RPMI7951 (cell line): ENCODE data around the gene C11orf98. TPM values are rescaled to one million over a fixed set of nuclear protein-coding genes. Genes with fewer than 3 reads are reported as not detected.
A peak's percentile ranks its signal among the peaks of the same experiment; 100 is the strongest.
"Not testable (repeated sequence)": the region's sequence is repeated elsewhere in the genome, so short reads cannot be mapped to it uniquely, and the experiment has no call there.

ENCODE experiments used
- DNase-seq: peaks from one replicate; pipeline ENCODE4 v3.0.0-alpha.2; 2012; ENCODE audit warnings: low read depth
- total RNA-seq: library from RNA; depleted of rRNA; stranded (reverse); fragments of >200 nt; shearing (Covaris generic); gene quantifications from 2 replicates; pipeline ENCODE4 v1.2.3, GENCODE V29; 2014

C11orf98 gene
- total RNA-seq, 1 experiment from 2014 or later, result 69.0 TPM

DNA sequence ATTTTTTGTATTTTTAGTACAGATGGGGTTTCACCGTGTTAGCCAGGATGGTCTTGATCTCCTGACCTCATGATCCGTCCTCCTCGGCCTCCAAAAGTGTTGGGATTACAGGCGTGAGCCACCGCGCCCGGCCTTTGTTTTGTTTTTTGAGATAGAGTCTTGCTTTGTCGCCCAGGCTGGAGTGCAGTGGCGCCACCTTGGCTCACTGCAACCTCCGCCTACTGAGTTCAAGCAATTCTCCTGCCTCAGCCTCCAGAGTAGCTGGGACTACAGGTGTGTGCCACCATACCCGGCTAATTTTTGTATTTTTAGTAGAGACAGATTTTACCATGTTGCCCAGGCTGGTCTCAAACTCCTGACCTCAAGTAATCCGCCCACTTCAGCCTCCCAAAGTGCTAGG is 14.7 kb downstream of the C11orf98 start:
- not testable (repeated sequence) for DNase-seq

DNA sequence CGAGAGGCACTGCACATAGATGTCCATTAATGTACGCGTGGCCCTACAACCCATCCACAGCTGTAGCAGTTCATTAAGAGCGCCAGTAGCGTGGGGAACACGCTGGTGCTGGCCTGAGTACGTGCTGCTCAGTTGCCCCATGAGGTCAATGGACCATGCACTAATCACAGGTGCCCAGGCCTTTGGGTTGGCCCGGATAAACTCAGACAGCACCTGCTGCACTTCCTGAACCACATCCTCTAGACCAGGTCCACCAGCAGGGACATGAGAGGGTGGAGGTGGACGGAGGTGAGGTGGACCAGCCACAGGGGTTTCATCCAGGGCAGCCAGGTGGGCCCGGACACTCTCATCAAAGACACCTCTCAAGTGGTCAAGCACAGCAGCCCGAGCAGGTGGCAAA is 15.5 kb downstream of the C11orf98 start:
- DNase-seq, result no peak

DNA sequence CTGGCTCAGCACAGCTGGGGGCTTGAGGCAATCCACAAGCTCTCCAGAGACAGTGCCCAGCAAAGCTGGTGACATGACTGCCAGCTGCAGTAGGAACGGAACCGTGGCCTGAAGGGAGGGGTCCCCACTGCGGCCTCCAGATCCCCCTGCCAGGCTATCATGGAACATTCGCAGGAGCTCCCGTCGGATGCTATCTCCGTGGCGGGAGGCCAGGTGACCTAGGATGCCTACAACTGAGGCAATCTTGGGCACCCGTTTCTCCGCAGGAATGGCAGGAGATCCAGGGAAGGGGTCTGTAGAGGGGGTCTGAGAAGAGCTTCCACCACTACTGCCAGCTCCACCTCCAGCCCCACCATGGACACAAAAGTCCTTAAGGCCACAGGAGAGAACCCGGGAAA is 16.0 kb downstream of the C11orf98 start:
- DNase-seq, result no peak

DNA sequence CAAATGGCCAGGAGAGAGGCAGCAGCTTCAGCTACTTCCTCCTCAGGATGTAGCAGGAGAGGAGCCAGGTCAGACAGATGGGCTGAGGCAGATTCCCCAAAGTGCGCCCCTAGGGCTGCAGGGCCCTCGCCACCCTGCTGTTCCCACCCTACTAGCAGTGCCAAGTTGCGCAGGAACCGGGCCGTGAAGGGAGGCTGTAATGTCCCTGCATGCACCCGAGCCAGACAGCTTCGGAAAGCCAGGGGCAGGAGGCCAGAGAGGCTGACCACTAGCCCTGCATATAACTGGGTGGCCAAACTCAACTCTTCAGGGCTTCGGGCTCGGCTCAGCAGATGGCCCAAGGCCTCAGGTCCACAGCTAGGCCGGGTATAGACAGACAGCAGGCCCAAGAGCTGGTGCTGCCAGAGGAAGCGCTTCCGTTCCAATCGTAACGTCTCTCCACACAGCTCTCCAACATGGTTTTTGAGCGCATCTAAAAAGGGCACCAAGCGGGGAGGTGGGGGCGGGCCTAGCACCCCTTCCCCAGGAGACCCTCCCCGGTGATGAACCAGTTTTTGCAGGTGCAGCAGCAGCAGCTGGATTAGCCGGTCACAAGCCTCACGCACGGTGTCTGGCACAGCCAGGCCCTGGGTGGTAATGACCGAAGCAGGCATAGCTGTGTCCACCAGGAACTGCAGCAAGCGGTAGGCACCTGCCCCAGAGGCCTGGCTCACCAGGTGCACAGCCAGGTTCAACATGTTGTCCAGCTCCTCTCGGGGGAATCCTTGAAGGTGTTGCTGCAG is 16.6 kb downstream of the C11orf98 start:
- no peak for DNase-seq

DNA sequence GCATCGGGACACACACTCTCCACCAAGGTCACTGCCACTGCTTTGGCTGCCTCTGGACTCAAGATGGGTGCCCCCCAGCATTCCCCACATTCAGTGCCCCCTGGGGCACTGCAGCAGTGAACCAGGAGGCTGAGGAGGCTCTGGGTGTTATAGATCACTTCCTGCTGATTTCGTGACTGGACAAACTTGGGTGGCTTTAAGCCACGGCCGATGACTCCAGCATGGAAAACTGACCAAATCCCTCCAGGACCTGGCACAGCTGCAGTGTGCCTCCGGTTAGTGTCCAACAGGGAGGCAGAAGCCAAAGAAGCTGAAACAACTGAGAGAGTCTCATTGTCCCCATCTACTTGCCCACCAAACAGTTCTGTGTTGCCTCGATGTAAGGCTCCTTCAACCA is 17.4 kb downstream of the C11orf98 start:
- DNase-seq, result peak; percentile 21

DNA sequence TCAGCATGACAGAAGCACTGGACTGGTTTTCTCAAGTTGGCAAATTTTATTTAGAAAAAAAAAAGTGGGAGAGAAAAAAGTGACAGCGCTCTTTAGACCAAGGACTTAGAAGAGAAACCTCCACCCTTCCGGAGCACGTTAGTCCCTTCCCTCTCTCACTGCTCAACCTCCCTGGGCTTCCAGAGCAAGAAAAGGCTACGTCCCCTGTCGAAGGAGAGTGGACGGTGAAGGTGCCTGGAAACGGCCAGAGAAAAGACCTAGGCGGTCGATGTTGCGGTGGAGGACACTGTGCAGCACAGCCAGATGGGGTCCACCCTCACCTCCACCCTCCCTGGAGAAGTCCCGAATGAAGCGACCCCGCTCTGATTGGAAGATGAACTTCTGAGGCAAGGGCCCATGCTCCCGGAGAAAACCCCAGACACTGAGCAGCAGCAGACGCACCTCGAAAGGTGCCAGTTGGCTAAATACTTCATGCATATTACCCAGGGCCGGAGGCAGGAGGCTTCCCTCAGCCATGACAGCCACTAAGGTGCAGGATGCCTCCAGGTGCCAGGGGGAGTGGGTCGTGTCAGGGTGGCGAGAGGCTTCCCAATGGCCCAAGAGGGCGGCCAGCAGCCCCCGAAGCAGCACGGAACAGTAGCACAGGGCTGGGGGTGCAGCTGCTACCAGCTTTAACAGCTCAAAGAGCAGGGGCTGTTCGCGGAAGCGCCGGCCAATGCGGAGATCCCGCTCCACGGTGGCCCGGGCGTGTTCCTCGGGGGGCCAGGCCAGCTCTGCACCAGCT is 18.0 kb downstream of the C11orf98 start:
- no peak for DNase-seq

DNA sequence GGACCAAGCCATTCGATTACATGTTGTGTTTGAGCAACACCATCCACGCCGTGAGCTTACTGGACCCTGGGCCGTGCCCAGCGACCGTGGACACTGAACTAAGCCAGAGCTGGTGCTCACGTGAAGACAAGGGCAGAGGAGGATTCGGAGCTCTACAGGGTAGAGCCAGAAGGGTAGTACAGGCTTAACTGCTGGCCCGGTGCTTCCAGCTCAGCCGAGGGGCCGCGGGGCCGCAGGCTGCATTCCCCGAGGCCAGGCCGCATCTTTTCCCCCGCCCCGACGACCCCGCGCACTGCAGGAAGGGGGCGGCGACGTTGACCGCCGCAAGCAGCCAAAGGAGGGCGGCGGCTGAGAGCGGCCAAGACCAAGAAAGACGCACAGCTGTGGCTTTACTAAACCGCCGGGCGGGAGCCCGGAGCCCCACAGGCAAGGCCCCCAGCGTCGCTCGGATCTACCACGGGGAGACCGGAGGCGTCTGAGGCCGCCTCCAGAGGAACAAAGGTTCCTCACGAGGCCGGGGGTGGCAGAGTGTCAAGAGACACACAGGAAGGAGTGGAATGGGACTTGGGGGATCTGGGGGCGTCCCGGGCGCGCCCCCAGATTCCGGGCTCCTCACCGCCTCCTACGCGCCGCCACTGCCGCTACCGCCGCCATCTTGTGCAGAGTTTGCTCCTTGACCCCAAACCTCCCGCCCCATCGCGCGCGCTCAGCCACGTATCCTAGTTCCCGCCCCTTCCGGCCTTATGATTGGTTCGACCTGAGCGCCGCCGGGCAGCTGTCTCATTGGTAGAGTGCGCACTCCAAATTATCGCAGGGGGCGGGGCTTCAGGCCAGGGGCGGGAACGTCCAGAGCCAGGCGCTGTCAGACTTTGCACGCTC is 18.8 kb downstream of the C11orf98 start, which contains the start of gene GANAB:
GANAB (minus strand) TSS at position 668 of the 879 bp plus-strand sequence; CDS start at position 654, 14 bp downstream.
- peak; percentile 97 for DNase-seq

DNA sequence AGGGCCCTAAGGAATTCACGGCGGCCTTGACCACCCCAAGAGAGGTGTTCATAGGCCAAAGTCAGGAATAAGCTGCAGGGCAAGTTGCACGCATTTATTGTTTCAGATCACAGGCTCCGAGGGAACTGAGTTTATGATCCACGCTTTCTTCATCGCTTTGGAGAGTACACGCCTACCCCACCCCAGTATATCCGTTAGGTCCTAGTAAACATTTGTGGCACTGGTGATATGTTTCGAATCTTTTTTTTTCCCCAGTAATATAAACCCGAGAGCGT is 19.4 kb downstream of the C11orf98 start:
- DNase-seq, result no peak

DNA sequence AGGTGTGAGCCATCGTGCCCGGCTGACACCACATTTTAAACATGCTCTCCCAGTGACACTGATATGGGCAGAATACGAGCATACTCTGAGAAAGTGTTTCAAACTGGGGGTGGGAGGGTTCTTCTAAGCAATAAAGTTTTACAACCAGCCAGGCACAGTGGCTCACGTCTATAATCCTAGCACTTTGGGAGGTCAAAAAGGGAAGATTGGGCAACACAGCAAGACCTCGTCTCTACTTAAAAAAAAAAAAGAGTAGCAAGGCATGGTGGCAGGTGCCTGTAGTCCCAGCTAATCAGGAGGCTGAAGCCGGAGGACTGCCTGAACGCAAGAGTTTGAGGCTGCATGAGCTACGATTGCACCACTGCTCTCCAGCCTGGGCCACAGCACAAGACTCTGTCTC is 20.8 kb downstream of the C11orf98 start:
- no peak for DNase-seq

DNA sequence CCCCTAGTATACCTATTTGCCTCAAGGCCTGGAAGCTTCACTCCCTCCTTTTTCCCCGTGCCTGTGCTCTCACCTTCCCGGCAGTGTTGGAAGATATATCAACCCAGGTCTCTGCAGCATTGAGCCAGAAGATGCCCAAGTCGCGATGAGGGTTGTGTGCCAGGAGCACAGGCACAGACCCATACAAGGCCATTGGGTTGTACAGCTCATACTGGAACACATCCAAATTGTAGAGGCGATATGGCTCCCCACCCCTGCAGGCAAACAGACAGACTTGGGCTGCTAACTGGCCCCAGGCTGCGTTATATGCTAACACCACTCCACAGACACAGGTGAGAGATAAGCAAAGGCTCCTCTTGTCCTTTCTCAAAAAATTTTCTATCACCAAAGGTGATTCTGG is 32.5 kb downstream of the C11orf98 start:
- no peak for DNase-seq

DNA sequence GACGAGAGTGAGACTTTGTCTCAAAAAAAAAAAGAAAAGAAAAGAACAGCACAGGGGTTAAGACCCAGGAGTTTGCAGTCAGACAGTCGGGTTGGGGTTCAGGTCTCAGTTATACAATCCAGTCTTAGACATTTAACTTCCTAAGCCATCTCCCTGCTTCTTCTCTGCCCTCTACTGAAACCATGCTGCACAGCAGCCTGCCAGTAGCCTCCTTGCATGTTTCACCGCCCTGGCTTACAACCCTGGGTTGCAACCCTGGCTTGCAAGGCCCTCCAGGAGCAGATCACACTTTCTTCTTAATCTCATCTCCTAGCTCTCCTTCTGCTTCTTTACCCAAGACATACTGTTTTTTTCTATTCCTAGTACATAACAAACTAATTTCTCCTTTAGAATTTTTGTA is 37.3 kb downstream of the C11orf98 start:
- no peak for DNase-seq

DNA sequence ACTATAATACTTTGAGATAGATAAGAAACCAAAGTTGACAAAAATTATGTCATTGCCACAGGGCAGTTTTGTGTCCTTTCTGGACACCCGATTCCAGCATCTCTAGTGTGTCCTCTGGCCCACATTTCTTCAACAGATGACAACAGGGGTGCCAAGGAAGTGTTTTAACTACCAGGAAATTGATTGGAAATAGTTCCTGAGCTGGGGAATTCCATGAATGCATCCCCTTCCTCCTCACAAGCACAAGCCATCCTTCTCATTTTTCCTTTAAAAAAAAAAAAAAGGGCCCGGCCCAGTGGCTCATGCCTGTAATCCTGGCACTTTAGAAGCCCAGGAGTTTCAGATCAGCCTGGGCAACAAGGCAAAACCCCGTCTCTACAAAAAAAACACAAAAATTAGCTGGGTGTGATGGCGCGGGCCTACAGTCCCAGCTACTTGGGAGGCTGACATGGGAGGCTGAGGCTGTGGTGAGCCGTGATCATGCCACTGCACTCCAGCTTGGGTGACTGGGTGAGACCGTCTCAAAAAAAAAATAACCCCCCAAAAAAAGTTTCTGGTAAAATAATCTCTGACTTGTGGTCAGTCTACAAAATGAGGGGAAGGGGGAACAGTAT is 42.4 kb downstream of the C11orf98 start:
- no peak for DNase-seq

DNA sequence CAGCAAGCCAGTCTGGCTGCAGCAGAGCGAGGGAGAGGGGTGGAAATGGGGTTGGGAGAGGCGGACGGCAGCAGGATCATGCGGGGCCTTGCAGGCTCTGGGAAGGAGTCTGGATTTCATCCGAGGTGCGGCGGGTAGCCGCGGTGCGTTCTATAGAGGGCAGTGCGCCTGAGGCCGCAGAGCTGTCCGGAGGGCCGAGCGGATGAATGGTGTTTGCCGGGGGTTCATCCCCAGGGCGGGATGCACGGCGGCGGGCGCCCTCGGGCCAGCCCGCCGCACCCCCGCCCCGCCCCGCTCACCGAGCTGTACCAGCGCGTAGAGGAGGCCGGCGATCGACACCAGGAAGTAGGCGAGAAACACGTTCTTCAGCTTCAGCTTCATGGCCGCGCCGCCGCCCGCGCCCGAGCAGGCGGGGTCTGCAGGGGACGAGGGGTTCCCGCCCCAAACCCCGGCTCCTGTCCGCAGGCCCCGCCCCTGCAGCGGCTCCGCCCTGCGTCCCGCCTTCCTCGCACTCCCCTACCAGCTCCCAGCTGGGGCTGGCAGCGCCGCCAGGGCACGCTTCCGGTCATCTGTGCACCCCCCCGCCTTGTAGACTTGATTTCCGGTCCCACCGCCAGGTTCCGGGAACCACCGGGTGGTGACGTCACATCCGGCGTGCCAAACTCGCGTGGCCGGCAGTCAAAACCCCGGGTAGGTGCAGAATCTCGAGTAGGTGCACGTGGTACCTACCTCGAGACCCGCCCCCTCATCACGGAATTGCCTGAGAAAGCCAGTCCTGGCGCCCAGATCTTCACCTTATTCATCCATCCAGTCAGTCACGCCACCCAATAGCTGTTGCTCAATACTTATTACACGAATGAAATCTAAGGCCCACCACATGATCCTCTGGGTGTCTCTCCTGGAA is 43.2 kb downstream of the C11orf98 start, which contains the start of gene B3GAT3:
B3GAT3 (minus strand) TSS at position 420 of the 904 bp plus-strand sequence; CDS start at position 381, 39 bp downstream.
- DNase-seq, result peak; percentile 98

DNA sequence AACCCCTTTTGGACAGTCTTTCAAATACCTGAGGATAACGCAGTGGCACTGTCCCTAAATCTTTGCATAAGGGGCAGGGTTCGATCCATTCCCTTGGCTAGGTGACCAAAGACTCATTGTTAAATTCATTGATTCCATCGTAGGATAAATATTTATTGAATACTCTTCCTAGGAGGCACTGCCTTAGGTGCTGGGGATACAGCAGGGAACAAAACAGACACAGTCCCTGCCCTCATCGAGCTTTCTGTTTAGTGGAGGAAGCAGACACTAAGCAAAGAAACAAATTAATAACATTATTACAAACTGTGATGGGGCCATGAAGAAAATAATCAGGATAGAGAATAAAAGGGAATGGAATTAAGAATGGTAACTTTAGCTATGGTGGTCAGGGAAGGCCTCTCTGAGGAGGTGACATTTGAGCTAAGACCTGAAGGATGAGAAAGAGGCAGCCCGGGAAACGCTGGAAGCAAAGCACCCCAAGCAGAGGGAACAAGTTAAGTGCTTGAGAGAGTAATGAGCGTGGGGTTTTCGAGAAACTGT is 43.9 kb downstream of the C11orf98 start:
- DNase-seq, result no peak

DNA sequence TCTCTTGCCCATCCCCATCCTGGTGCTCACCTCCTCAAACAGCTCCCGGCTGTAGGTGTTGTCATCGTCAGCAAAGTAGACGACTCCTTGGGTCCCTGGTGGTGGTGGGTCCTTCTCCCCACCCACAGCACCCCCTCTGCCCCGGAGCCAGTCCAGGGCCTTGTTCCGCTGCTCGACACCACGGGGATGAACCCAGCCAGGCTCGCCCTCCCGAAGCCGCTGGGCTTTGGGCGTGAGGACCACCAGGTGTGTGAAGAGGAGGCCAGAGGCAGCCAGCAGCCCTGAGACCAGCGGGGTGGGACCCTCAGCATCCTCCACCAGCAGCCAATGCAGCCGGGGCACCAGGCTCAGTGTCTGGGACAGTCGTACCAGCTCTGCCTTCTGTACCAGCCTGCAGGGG is 48.1 kb downstream of the C11orf98 start:
- DNase-seq, result not testable (repeated sequence)

DNA sequence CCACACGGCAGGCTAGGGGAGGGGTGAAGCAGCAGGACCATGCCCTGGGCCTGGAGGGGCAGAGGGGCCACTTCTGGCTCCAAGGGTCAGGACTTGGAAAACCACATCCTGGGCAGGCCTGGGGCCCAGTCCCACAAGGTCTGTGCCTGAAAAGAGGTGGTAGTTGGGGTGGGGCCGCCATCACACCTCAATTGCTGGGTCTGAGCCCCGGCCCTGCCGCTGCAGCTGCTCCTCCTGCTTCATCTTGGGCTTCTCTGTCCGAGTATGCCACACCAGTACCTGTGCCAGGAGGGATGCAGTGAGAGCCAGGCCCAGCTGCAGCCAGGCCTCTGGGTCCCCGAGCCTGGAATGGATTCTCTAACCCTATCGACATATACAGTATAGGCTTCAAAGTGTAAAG is 49.5 kb downstream of the C11orf98 start:
- DNase-seq, result no peak

DNA sequence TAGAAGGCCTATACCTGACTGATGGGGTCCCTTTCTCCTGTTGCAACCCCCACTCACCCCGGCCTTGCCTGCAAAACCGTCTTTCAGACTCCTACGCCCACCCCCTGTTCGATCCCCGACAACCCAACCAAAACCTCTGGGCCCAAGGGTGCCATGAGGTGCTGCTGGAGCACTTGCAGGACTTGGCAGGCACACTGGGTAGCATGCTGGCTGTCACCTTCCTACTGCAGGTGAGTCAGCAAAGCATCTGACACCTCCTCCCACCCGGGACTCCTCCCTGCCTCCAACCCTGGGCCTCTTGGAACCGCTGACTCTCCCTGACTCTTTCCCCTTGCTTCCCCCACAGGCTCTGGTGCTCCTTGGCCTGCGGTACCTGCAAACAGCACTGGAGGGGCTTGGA is 50.7 kb downstream of the C11orf98 start:
- no peak for DNase-seq

DNA sequence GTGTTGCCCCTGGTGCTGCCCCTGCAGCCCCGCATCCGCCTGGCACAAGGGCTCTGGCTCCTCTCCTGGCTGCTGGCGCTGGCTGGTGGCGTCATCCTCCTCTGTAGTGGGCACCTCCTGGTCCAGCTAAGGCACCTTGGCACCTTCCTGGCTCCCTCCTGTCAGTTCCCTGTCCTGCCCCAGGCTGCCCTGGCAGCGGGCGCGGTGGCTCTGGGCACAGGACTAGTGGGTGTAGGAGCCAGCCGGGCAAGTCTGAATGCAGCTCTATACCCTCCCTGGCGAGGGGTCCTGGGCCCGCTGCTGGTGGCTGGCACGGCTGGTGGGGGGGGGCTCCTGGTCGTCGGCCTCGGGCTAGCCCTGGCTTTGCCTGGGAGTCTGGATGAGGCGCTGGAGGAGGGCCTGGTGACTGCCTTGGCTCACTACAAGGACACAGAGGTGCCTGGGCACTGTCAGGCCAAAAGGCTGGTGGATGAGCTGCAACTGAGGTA is 51.7 kb downstream of the C11orf98 start:
- DNase-seq, result no peak
